Activated T-helper 1 cell treated with Interleukin-2 at 50 U/mL for 16 hours (primary cell): ENCODE measurements around the gene C1orf52.
A peak's percentile ranks its signal among the peaks of the same experiment; 100 is the strongest.
"Not testable (repeated sequence)": the region's sequence is repeated elsewhere in the genome, so short reads cannot be mapped to it uniquely, and the experiment has no call there.

ENCODE experiments used
- DNase-seq: peaks from one replicate; pipeline ENCODE4 v3.0.0-alpha.2; 2020; ENCODE audit warnings: low read depth

C1orf52 gene

GRCh38 chr1:85277802-85278201, 18.3 kb upstream of the C1orf52 start:
- DNase-seq, result no peak

DNA sequence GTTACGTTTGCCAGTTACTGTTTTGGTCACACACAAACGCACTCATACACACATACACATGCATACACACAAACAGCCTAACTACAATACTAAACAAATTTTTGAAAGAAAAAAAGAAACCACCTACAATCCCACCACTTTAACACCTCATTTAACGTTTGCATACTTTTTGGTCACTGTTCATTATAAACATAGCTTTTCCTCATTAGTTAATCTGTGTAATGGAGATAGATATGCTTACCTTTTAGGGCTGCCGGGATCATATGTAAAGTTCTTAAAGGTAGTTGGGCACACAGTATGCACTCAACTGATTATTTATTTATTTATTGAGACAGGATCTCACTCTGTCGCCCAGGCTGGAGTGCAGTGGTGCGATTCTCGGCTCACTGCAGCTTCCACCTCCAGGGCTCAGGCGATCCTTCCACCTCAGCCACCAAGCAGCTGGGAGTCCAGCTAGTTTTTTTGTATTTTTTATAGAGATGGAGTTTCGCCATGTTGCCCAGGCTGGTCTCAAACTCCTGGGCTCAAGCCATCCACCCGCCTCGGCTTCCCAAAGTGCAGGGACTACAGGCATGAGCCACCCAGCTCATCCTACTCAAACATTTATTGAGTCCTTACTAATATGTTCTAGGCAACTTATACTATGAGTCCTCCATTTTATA, 17.6 kb upstream of the C1orf52 start:
- DNase-seq, result no peak

DNA sequence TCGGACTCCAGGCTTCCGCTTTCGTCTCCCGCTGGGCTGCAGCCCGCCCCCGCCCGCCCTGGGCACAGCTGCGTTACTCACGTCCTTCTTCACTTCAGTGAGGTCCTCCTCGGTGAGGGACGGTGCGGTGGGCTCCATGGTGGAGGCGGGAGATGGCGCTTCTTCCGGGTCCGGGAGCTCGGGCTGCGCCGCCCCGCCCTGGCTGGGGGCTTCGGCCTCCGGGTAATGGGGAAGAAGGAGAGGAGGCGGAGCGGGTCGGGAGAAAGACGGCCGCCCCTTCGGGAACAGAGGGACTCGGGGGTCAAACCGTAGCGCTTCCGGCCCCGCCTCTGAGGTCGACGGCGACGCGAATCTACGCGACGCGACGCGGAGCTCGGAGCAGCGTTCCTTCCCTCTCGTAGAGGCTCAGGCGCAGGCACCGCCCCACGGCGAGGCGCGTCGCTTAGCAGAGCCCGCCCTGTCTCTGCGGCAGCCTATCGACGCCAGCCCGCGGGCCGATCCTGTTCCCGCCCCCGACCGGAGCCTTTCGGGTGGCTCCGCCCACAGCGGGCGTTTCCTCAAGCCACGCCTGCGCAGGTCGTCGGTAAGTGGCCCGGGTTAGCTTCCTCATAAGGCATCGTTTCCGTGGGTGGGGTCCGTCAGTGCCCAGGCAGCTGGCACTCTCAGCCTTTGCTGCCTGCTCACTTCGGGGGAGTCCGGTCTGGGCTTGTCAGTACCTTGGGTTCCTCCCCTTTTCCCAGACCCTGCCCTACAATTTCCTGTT, 16.9 kb upstream of the C1orf52 start, which contains the start of gene BCL10:
BCL10 (minus strand) TSS at position 418 of the 763 bp plus-strand sequence; CDS start at position 138, 280 bp downstream.
- DNase-seq, result peak; percentile 96

- no peak for DNase-seq
Measured at GRCh38 chr1:85275701-85276214, 16.3 kb upstream of the C1orf52 start.

GRCh38 chr1:85274969-85275453, 15.5 kb upstream of the C1orf52 start:
- no peak for DNase-seq

- no peak for DNase-seq
Measured at GRCh38 chr1:85273397-85273796, 13.9 kb upstream of the C1orf52 start.

- no peak for DNase-seq
Measured at GRCh38 chr1:85268801-85269585, 9.5 kb upstream of the C1orf52 start.

DNA sequence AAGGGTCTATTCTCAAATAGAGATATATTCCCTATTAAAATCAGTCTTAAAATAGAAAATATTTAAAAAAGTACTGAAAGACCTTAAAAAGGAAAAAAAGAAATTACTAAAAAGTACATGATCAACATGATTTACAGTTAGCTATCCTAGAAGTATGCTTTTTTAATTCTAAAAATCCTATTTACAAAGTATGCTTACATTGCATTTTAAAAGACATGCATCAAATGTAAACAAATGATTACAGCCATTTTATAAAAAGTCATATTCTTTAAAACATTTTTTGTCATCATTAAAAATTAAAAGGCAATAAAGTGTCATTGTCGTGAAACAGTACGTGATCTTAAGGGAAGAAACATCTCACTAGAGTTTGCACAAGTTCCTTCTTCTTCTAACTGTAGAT, 7.9 kb upstream of the C1orf52 start:
- no peak for DNase-seq

GRCh38 chr1:85264150-85264549, 4.7 kb upstream of the C1orf52 start:
- DNase-seq, result no peak

DNA sequence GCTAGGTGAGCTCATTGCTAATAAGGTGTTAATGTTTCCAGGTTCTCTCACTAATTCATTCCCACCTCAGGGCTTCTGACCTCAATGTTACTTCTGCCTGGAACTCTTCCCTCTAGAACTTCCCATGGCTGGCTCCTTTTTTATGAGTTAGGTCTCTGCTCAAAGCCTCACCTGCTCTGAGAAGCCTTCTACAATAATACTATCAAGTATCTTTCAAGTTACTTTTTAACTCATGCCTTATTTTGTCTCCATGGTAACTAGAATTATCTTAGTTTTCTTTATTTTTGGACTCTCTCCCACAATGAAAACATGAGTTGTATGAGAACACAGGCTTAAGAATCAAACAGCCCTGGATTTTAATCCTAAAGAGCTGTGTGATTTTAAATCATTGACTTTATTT, 3.5 kb upstream of the C1orf52 start:
- no peak for DNase-seq

DNA sequence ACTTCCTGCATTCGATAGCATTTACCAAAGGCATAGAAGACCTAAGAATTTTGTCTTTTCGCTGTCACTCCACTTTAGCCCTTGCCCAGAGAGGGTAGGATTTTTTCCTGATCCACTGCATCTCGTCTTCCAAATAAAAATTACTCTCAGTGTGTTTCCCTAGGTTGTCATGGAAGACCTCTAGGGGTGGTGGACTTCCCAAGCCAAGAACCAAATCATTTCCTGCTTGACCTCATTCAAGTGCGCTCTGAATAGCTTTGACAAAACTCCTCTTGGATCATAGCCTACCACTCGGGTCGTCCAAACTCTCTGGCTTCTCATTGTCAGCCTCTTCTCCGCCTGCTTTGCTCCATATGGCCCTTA, 431 bp upstream of the C1orf52 start:
- DNase-seq, result no peak

- no peak for DNase-seq
Measured at GRCh38 chr1:85258536-85259117, 835 bp downstream of the C1orf52 start.

DNA sequence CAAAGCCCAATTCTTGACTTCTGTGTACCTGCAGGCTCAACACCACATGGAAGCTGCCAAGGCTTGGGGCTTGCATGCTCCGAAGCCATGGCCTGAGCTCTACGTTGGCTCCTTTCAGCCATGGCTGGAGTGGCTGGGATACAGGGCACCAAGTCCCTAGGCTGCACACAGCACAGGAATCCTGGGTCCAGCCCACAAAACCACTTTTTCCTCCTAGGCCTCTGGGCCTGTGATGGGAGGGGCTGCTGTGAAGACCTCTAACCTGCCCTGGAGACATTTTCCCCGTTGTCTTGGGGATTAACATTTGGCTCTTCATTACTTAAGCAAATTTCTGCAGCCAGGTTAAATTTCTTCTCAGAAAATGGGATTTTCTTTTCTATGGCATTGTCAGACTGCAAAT, 10.4 kb downstream of the C1orf52 start:
- not testable (repeated sequence) for DNase-seq

DNA sequence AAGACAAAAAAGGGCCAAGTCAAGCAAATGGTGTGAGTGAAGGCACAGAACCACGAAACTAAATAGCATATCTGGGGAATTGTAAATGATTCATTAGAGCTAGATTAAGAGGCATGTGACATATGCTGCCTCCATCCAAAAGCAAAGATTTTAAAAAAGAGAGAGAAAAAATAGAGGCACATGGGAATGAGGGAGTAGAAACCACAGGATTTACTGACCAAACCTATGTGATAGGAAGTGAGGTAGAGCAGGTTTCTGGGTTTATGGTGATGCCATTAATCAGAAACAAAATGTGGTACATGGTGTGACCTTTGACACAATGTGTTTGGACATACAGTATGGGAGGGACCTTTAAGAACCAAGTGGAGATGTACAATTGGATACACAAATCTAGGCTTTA, 13.6 kb downstream of the C1orf52 start:
- DNase-seq, result no peak

DNA sequence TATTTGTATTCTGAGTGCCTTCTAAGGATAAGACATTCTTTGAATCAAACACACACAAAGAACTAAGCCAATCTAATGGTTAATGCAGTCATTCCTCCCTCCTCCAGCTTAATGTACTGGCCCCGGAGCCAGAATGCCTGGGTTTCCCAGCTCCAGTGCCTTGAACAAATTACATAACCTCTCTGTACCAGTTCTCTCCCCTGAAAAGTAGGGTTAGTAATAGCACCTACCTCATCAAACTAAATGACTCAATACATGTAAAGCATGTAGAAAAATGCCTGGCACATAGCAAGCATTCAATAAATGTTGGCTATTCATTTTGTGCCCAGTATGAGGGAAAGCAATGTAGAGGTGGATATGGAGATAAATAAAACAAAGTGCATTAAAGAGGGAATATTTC, 14.0 kb downstream of the C1orf52 start:
- DNase-seq, result no peak

DNA sequence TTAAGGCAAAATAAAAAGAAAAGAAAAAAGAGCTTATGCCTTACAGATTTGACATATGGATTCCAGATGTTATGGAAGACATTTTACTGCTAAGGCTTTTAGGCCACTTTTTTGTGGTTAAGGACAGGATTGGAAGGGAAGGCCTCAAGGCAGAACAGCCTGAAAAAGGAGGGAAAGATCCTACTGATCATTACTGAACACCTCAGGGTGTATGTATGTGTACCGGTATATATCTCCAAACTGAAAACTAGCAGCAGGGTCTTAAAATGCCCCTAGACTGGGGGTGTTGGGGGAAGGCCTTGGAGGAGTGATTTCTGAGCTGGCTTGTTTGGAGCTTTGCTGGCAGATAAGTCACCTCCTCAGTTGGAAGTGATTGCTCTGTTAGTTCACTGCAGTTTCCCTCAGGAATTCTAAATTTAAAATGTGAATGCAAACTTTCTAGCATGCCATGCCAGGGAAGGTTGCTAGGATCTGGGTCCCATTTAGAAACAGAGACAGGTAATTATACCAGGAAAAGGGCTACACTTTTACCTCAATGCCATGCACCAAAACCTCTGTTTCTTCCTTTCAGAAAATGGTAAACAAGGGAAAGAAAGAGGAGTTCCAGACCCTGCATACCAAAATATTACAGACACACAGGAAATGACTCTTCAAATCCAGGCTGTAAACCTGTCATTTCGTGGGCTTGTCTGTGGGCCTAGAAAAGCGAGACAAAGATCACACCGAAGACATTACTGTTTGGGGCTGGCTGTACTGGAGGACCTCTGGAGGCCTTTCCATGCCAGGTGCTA, 15.0 kb downstream of the C1orf52 start:
- no peak for DNase-seq

- no peak for DNase-seq
Measured at GRCh38 chr1:85243372-85243771, 16.1 kb downstream of the C1orf52 start.

DNA sequence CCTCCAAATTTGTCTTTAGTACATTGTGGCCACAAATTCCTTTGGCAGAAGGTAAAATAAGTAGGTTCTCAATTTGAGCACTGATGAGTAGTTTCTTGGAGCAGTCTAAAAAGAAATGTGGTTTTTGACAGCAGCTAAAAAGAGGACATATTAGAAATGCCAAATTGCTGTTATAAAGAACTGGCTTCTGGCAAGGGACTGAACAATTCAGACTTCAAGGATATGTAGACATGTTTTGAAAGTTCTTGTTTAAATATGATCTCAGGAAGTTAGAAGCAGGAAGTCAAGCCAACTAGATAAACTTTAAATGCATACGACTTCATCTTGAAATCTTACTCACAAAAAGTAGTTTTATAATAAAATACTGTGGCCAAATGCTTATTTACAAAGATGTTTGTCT, 18.8 kb downstream of the C1orf52 start:
- no peak for DNase-seq

DNA sequence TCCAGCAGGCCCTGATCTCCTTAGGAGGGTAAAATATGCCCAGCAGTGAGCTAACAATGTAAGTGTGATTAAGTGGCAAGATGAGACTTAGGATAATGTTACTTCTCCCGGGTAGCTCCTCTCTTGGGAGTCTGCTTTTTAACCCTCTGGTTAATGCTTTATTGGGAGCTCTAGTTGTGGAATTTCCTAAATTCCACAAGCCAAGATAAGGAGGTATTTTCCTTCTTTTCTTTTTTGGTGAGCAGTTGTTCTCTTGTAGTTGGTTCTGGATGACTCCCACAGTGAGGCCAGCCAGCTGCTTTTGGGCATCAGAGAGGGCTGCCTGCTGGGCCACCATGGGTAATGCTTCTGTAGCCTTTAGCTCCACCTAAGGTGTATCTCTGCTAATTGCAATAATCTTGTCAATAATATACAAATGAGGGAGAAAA, 19.3 kb downstream of the C1orf52 start:
- DNase-seq, result no peak

- no peak for DNase-seq
Measured at GRCh38 chr1:85237613-85238012, 21.8 kb downstream of the C1orf52 start.

DNA sequence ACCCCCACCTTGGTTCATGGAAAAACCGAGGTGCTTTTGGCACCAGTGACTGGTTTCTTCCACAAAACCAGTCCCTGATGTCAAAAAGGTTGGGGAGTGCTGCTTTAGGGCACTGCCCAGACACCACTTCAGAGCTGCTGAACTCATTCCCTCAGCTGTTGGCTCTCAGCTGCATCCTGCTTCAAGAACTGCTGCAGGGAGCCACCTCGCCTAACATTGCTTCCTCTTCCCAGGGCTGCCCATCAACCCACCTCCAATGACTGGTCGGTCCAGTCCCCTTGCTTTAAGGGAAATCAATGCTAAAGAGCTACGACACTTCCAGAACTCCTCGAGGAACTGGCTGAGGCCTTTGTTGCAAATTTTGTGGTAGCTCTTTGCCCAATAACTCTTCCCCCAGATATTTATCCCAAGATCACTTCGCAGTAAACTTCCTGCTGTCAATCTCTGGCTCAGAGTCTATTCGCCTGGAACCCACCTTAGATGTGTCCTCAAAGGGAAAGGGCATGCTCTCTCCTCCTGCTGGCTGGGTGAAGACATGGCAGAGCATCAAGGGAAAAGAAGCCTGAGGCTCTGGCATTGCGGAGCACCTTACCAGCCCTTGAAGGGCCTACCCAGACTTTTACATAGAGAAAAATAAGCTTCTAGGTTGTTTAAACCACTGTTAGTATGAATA, 29.0 kb downstream of the C1orf52 start:
- DNase-seq, result no peak
